Measurements from ENCODE around the gene ZNF391. TPM values are rescaled to one million over a fixed set of nuclear protein-coding genes. Genes with fewer than 3 reads are reported as not detected.
A peak's percentile ranks its signal among the peaks of the same experiment; 100 is the strongest.
"Not testable (repeated sequence)": the region's sequence is repeated elsewhere in the genome, so short reads cannot be mapped to it uniquely, and the experiment has no call there.

ZNF391 gene
- total RNA-seq, 4 donors from 2014 or later = 2.1 to 3.4 (median 2.5) TPM

GRCh38 chr6:27422651-27423332, 34.2 kb downstream of the ZNF391 start:
- no peaks in the 10 kb centered on the region for H3K36me3 ChIP-seq
- WGBS = 59% methylated on average over 32 of the region's 32 CpGs
- intact Hi-C loops (cut with DNase I) = no loop called here
- no peaks in the 10 kb centered on the region for H3K27me3 ChIP-seq
- H3K4me1 ChIP-seq = no peaks in the 10 kb centered on the region
- no peak for DNase-seq (ENCODE audit: extremely low spot score)
- peak overlapping the region in 1 of 4 donors; percentile 27 for H3K4me3 ChIP-seq
- peaks cover 0 to 9% (median 0%) of the 10 kb centered on the region in 4 donors for H3K9me3 ChIP-seq
- no peak overlapping the region for H3K27ac ChIP-seq (replicated peaks in 1 of 4)
- TF ChIP-seq EP300 (IDR thresholded peaks at IDR 0.05) (no peak), POLR2AphosphoS5 (IDR thresholded peaks at IDR 0.05) (no peak)

GRCh38 chr6:27424851-27425250, 36.3 kb downstream of the ZNF391 start:
- 95% methylated on average over 23 of the region's 36 CpGs for WGBS
- H3K27ac ChIP-seq (replicated peaks in 1 of 4); H3K4me3 ChIP-seq; H3K9me3 ChIP-seq; DNase-seq (ENCODE audit: extremely low spot score); H3K36me3 ChIP-seq; intact Hi-C loops (cut with DNase I); H3K27me3 ChIP-seq; H3K4me1 ChIP-seq: not testable (repeated sequence)

GRCh38 chr6:27426045-27426620, 37.6 kb downstream of the ZNF391 start:
- no peak overlapping the region for H3K4me3 ChIP-seq
- intact Hi-C loops (cut with DNase I) = no loop called here
- no peaks in the 10 kb centered on the region for H3K4me1 ChIP-seq
- no peak overlapping the region for H3K27ac ChIP-seq (replicated peaks in 1 of 4)
- no peaks in the 10 kb centered on the region for H3K36me3 ChIP-seq
- H3K9me3 ChIP-seq = peaks cover 0 to 13% (median 0%) of the 10 kb centered on the region in 4 donors
- no peak for DNase-seq (ENCODE audit: extremely low spot score)
- no peaks in the 10 kb centered on the region for H3K27me3 ChIP-seq
- 84% methylated on average over 4 of the region's 4 CpGs for WGBS
- no peak for TF ChIP-seq EP300 (IDR thresholded peaks at IDR 0.05)
- TF ChIP-seq CTCF (IDR thresholded peaks at IDR 0.05) = no peak
- TF ChIP-seq POLR2A (IDR thresholded peaks at IDR 0.05; ENCODE audit: low read depth) = no peak
- no peak for TF ChIP-seq POLR2AphosphoS5 (IDR thresholded peaks at IDR 0.05)

- no peak overlapping the region for H3K27ac ChIP-seq (replicated peaks in 1 of 4)
- 88% methylated on average over 4 of the region's 4 CpGs for WGBS
- DNase-seq (ENCODE audit: extremely low spot score) = no peak
- no peak for TF ChIP-seq EP300 (IDR thresholded peaks at IDR 0.05)
- TF ChIP-seq CTCF (IDR thresholded peaks at IDR 0.05) = no peak
- no peak for TF ChIP-seq POLR2AphosphoS5 (IDR thresholded peaks at IDR 0.05)
- TF ChIP-seq POLR2A (IDR thresholded peaks at IDR 0.05; ENCODE audit: low read depth) = no peak
- no peaks in the 10 kb centered on the region for H3K27me3 ChIP-seq
- intact Hi-C loops (cut with DNase I) = no loop called here
- H3K4me1 ChIP-seq = no peaks in the 10 kb centered on the region
- peaks cover 0 to 4% (median 0%) of the 10 kb centered on the region in 4 donors for H3K9me3 ChIP-seq
- no peak overlapping the region for H3K4me3 ChIP-seq
- H3K36me3 ChIP-seq = no peaks in the 10 kb centered on the region
Measured at GRCh38 chr6:27428502-27428901, 39.9 kb downstream of the ZNF391 start.

GRCh38 chr6:27428966-27429365, 40.4 kb downstream of the ZNF391 start:
- no peak overlapping the region for H3K27ac ChIP-seq (replicated peaks in 1 of 4)
- no peaks in the 10 kb centered on the region for H3K36me3 ChIP-seq
- no peak overlapping the region for H3K4me3 ChIP-seq
- TF ChIP-seq EP300 (IDR thresholded peaks at IDR 0.05) (no peak), POLR2A (IDR thresholded peaks at IDR 0.05; ENCODE audit: low read depth) (no peak), POLR2AphosphoS5 (IDR thresholded peaks at IDR 0.05) (no peak)
- DNase-seq (ENCODE audit: extremely low spot score) = no peak
- no peaks in the 10 kb centered on the region for H3K4me1 ChIP-seq
- intact Hi-C loops (cut with DNase I) = no loop called here
- peaks cover 0 to 9% (median under 1%) of the 10 kb centered on the region in 4 donors for H3K9me3 ChIP-seq
- no peaks in the 10 kb centered on the region for H3K27me3 ChIP-seq
- 84% methylated on average over 2 of the region's 2 CpGs for WGBS

DNA sequence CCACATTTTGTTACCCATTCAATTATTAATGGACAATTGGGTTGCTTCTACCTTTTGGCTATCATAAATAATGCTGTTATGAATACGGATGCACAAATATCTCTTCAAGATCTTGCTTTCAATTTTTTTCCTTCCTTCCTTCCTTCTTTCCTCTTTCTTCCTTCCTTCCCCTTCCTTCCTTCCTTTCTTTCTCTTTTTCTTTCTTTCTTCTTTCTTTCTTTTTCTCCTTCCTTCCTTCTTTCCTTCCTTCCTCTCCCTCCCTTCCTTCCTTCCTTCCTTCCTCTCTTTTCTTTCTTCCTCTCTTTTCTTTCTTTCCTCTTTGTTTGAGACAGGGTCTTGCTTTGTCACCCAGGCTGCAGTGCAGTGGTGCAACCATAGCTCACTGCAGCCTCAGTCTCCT, 45.2 kb downstream of the ZNF391 start:
- 92% methylated on average over 1 of the region's 1 CpG for WGBS
- no peak overlapping the region for H3K27ac ChIP-seq (replicated peaks in 1 of 4)
- no peak for TF ChIP-seq CTCF (IDR thresholded peaks at IDR 0.05)

More for the DNA sequence above, 45.2 kb downstream of the ZNF391 start:
- no peak overlapping the region for H3K4me3 ChIP-seq
- peaks cover 0 to 11% (median 3%) of the 10 kb centered on the region in 4 donors for H3K9me3 ChIP-seq
- no peaks in the 10 kb centered on the region for H3K27me3 ChIP-seq
- H3K4me1 ChIP-seq = no peaks in the 10 kb centered on the region
- no peaks in the 10 kb centered on the region for H3K36me3 ChIP-seq
- intact Hi-C loops (cut with DNase I) = no loop called here
- no peak for DNase-seq (ENCODE audit: extremely low spot score)
